Neural crest cell (in vitro differentiated cells): ENCODE measurements around the gene EIF4E1B. TPM values are rescaled to one million over a fixed set of nuclear protein-coding genes. Genes with fewer than 3 reads are reported as not detected.
A peak's percentile ranks its signal among the peaks of the same experiment; 100 is the strongest.
"Not testable (repeated sequence)": the region's sequence is repeated elsewhere in the genome, so short reads cannot be mapped to it uniquely, and the experiment has no call there.

Experiments
- DNase-seq: peaks from one replicate; pipeline ENCODE4 v3.0.0; 2021; ENCODE audit warnings: low read depth, mixed read lengths, low spot score
- H3K27ac Mint-ChIP-seq: one replicate; pipeline ENCODE4 v1.8.0; 2021; ENCODE audit warnings: mild to moderate bottlenecking, mixed read lengths; ENCODE audit not compliant: unreplicated experiment
- H3K27me3 Mint-ChIP-seq: 2 replicates; pipeline ENCODE4 v1.8.0; 2021; ENCODE audit warnings: low read depth, mild to moderate bottlenecking, mixed read lengths
- H3K36me3 Mint-ChIP-seq: 2 replicates; pipeline ENCODE4 v1.8.0; 2021; ENCODE audit warnings: low read depth, mild to moderate bottlenecking, mixed read lengths
- H3K4me1 Mint-ChIP-seq: 2 replicates; pipeline ENCODE4 v1.8.0; 2021; ENCODE audit warnings: mixed read lengths
- H3K4me3 Mint-ChIP-seq: one replicate; pipeline ENCODE4 v1.8.0; 2021; ENCODE audit warnings: mild to moderate bottlenecking, mixed read lengths
- H3K9me3 Mint-ChIP-seq: 2 replicates; pipeline ENCODE4 v1.8.0; 2021; ENCODE audit warnings: mixed read lengths
- total RNA-seq: library from RNA; stranded (reverse); gene quantifications from 2 replicates; pipeline ENCODE4 v1.2.1, GENCODE V29; 2021
- TF ChIP-seq, protein P1 (sequence below): fragments of 200-600 bp; sonication (generic); conservative IDR thresholded peaks from 2 replicates; pipeline ENCODE4 v1.5.0; 2021; ENCODE audit warnings: antibody characterized with exemption, mild to moderate bottlenecking

Gene EIF4E1B
- total RNA-seq, 1 donor from 2014 or later, result not detected

DNA sequence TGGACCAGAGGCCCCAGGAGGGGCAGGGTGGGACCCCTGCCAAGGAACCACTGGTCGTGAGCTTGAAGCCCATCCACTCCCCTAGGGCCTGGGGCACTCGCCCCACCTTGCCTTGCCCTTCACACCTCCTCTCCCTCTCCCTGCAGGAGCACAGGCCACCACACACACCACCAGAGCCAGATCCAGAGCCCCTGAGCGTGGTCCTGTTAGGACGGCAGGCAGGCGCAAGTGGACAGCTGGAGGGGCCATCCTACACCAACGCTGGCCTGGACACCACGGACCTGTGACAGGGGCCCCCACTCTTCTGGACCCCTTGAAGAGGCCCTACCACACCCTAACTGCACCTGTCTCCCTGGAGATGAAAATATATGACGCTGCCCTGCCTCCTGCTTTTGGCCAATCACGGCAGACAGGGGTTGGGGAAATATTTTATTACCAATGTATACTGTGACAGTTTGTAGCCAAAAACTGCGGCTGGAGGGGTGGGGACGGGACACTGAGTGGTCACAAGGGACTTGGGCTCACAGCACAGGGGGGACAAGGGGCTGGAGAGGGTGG, 35.0 kb upstream of the EIF4E1B start:
- no peak overlapping the region for H3K4me3 Mint-ChIP-seq
- no peaks in the 10 kb centered on the region for H3K9me3 Mint-ChIP-seq
- H3K4me1 Mint-ChIP-seq, result peaks cover 12% of the 10 kb centered on the region
- H3K36me3 Mint-ChIP-seq, result peaks cover 12% of the 10 kb centered on the region
- TF ChIP-seq, protein P1, sequence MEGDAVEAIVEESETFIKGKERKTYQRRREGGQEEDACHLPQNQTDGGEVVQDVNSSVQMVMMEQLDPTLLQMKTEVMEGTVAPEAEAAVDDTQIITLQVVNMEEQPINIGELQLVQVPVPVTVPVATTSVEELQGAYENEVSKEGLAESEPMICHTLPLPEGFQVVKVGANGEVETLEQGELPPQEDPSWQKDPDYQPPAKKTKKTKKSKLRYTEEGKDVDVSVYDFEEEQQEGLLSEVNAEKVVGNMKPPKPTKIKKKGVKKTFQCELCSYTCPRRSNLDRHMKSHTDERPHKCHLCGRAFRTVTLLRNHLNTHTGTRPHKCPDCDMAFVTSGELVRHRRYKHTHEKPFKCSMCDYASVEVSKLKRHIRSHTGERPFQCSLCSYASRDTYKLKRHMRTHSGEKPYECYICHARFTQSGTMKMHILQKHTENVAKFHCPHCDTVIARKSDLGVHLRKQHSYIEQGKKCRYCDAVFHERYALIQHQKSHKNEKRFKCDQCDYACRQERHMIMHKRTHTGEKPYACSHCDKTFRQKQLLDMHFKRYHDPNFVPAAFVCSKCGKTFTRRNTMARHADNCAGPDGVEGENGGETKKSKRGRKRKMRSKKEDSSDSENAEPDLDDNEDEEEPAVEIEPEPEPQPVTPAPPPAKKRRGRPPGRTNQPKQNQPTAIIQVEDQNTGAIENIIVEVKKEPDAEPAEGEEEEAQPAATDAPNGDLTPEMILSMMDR, result no peak
- H3K27me3 Mint-ChIP-seq, result no peaks in the 10 kb centered on the region
- no peak for DNase-seq
- H3K27ac Mint-ChIP-seq, result peak overlapping the region; percentile 50

DNA sequence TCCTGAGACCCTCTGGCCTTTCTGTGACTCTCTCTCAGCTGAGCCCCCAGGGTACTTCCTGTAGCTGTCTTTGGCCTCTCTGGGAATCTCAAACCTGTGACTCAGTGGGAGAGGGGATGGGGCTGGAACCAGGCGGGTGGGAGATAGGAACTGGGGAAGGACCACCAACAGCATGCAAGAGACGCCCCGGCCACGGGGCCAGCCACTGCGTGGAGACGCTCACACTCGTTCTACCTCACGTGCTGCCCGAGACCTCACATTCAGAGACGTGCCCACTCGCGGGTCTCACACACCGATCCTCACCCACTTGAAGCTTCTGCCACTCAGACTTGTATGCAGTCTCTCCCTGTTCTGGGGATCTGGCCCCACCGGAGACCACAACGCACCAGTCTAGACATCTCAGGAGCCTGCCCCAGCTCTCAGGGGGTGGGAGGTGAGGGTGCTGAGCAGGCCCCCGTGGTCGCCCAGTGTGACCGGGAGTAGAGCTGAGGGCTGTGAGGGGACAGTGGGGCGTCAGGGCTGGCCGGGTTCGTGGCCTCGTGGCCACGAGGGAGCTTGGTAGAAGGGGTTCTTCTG, 34.3 kb upstream of the EIF4E1B start:
- Mint-ChIP-seq H3K27ac (no peak overlapping the region), H3K27me3 (no peaks in the 10 kb centered on the region), H3K9me3 (no peaks in the 10 kb centered on the region), H3K4me1 (peaks cover 12% of the 10 kb centered on the region), H3K36me3 (peaks cover 7% of the 10 kb centered on the region), H3K4me3 (no peak overlapping the region)
- TF ChIP-seq, protein P1, result no peak
- DNase-seq, result no peak

DNA sequence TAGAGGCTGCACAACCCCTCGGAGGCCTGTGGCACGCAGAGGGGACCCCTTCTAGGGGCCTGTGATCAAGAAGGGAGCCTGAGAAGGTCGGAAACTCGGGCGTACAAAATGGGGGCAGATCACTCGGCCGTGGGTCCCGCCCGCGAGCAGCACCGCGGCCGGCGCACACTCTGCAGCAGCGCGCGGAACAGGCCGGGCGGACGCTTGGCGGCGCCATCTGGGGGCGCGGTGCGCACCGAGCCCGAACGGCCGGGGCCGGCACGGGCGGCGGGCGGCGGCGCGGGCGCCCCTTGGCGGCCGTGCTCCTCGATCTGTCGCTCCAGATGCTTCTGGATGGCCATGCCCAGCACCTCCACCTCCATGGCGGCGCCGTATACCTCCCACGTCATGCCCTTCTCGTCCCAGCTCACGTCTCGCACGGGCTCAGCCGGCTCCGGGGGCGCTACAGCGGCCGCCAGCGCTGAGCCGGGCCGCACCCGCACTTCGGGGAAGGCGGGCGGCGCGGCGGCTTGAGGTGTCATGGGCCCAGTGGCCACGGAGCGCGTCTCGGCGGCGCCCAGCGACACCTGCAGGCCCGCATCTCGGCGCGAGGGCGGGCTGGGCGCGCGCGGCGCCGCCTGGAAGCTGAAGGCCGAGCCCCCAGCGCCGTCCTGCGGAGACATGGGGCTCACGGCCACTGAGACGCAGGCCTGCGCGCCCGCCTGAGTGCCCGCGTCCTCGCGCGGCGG, 33.6 kb upstream of the EIF4E1B start:
- no peak overlapping the region for H3K27ac Mint-ChIP-seq
- H3K4me3 Mint-ChIP-seq, result no peak overlapping the region
- H3K27me3 Mint-ChIP-seq, result no peaks in the 10 kb centered on the region
- TF ChIP-seq, protein P1, result no peak
- no peak for DNase-seq
- peaks cover 7% of the 10 kb centered on the region for H3K36me3 Mint-ChIP-seq
- H3K9me3 Mint-ChIP-seq, result no peaks in the 10 kb centered on the region
- H3K4me1 Mint-ChIP-seq, result peaks cover 15% of the 10 kb centered on the region

DNA sequence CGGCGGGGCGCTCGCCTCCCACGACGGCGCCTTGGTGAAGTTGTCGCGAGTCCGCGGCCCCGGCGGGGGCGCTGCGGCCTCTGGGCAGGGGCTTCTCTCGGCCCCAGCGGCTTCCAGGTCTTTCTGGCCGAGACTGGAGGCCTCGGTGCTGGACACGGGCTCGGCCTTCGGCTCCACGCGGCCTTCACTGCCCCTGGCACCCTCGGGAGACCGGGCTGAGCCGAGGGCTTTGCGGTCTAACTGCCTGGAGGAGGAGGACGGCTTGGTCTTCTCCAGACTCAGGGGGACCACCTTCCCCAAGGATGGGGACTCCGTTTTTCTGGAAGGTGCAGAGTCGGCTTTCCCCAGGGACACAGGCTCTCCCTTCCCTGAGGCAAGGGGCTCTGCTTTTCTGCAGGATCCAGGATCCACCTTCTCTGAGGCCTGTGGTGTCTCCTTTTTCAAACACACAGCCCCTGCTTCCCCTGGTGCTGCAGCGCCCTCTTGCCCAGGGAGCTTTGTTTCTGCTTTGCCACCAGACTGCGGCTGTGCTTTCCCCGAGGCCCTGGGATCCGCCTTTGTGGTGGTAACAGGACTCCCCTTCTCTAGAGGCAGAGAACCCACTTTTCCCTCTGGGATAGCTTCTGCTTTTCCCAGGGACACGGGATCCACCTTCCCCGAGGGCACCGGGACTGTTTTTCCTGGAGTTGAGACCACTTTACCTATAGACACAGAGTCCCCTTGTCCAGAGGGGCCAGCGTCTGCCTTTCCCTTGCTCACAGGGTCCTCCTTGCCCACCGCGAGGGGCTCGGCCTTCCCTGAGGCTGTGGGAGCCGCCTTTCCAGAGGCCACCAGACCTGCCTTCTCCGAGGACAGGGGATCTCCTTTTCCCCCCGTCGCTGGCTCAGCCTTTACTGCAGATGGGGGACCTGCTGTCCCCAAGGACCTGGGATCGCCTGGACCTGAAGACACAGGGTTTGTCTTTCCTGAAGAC, 32.8 kb upstream of the EIF4E1B start:
- Mint-ChIP-seq H3K36me3 (peaks cover 7% of the 10 kb centered on the region), H3K4me3 (no peak overlapping the region)
- TF ChIP-seq, protein P1, result no peak

DNA sequence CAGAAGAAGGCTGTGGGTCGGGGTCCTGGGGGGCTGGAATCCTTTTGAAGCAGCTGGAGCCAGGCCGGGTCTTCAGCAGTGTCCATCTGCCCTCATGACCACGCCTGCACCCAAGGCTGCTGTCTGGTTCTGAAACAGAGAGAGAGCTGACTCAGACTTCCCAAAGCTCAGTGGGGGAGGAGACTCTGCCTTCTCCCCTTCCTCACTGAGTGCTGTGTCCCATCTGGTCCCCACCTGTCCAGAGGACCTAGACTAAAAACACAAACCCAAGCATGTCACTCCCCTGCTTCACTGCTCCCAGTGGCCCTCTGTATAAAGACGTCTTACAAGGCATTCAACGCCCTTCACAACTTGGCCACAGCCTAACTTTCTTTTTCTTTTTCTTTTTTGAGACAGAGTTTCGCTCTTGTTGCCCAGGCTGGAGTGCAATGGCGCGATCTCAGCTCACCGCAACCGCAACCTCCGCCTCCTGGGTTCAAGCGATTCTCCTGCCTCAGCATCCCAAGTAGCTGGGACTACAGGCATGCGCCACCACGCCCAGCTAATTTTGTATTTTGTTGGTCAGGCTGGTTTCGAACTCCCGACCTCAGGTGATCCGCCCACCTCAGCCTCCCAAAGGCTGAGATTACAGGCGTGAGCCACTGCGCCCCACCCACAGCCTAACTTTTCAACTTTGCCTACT, 30.6 kb upstream of the EIF4E1B start:
- not testable (repeated sequence) for H3K9me3 Mint-ChIP-seq, H3K27ac Mint-ChIP-seq, H3K27me3 Mint-ChIP-seq, H3K4me3 Mint-ChIP-seq, H3K36me3 Mint-ChIP-seq, DNase-seq
- peaks cover 39% of the 10 kb centered on the region for H3K4me1 Mint-ChIP-seq

More for the DNA sequence above, 32.8 kb upstream of the EIF4E1B start:
- no peak for DNase-seq
- Mint-ChIP-seq H3K27ac (no peak overlapping the region), H3K9me3 (no peaks in the 10 kb centered on the region), H3K4me1 (peaks cover 23% of the 10 kb centered on the region), H3K27me3 (no peaks in the 10 kb centered on the region)
